H1 (cell line): ENCODE results near the gene PYGB. TPM values are rescaled to one million over a fixed set of nuclear protein-coding genes. Genes with fewer than 3 reads are reported as not detected.

ENCODE experiments used
- CTCF ChIA-PET: fragments of 300-600 bp; sonication (Branson Sonifier 250); formaldehyde crosslinking; loops from one replicate; lab custom pipeline; 2021; ENCODE audit not compliant: partially characterized antibody; lab: Charles Lee
- POLR2A ChIA-PET: fragments of 300-600 bp; sonication (Branson Sonifier 250); formaldehyde crosslinking; loops from one replicate; lab custom pipeline; 2021; ENCODE audit warnings: inconsistent platforms; ENCODE audit not compliant: partially characterized antibody; lab: Charles Lee
- DNase-seq, 2 experiments: peaks; one replicate each; pipeline versions ENCODE4 v3.0.0 to v3.0.0-alpha.2; 2010 to 2022; ENCODE audit warnings: low spot score in 2 of 2, low read depth in 1 of 2, mixed read lengths in 1 of 2
- FAIRE-seq: peaks from 2 replicates; lab custom pipeline; 2011; peaks lifted over from hg19 to GRCh38; lab: Jason Lieb, UNC
- H2AFZ ChIP-seq: 2 replicates; pipeline ENCODE4 v1.8.1; 2012; ENCODE audit warnings: low read length, inconsistent platforms
- H2AK5ac ChIP-seq: 2 replicates; pipeline ENCODE4 v1.6.1; 2013; ENCODE audit warnings: low read depth, low read length
- H2BK120ac ChIP-seq: replicated peaks from 2 replicates; pipeline ENCODE3; 2013; ENCODE audit warnings: low read depth, low read length, inconsistent platforms
- H2BK12ac ChIP-seq: 2 replicates; pipeline ENCODE4 v1.6.1; 2013; ENCODE audit warnings: low read depth, low read length
- H2BK15ac ChIP-seq: 2 replicates; pipeline ENCODE4 v1.6.1; 2013; ENCODE audit warnings: low read length
- H2BK20ac ChIP-seq: 2 replicates; pipeline ENCODE4 v1.6.1; 2013; ENCODE audit warnings: low read length
- H2BK5ac ChIP-seq: 2 replicates; pipeline ENCODE4 v1.6.1; 2013; ENCODE audit warnings: low read depth, low read length
- H3K14ac ChIP-seq: 2 replicates; pipeline ENCODE4 v1.6.1; 2013; ENCODE audit warnings: inconsistent platforms; ENCODE audit not compliant: insufficient read length
- H3K18ac ChIP-seq: 2 replicates; pipeline ENCODE4 v1.6.1; 2013; ENCODE audit warnings: low read length; ENCODE audit errors: extremely low read depth
- H3K23ac ChIP-seq: 2 replicates; pipeline ENCODE4 v1.6.1; 2013; ENCODE audit warnings: inconsistent platforms; ENCODE audit not compliant: insufficient read length
- H3K23me2 ChIP-seq: 2 replicates; pipeline ENCODE4 v1.6.1; 2013; ENCODE audit warnings: low read depth, low read length
- H3K27ac ChIP-seq: 2 replicates; pipeline ENCODE4 v1.6.1; 2011; ENCODE audit warnings: low read depth, low read length, inconsistent platforms
- H3K27me3 ChIP-seq, 4 experiments: replicated peaks in 1 of 4; 1 replicate in 1 of 4; 2 replicates in 3 of 4; pipeline versions ENCODE4 v1.6.1 to v1.8.1; 2011 to 2013; ENCODE audit warnings: low read length in 3 of 4, mild to moderate bottlenecking in 3 of 4, inconsistent platforms in 2 of 4, mixed read lengths in 2 of 4, moderate library complexity in 1 of 4; ENCODE audit not compliant: control insufficient read depth in 3 of 4, insufficient read depth in 3 of 4; ENCODE audit errors: extremely low read depth in 1 of 4
- H3K36me3 ChIP-seq, 4 experiments: 2 replicates each; pipeline versions ENCODE4 v1.6.1 to v1.8.1; 2011 to 2013; ENCODE audit warnings: mild to moderate bottlenecking in 4 of 4, low read length in 3 of 4, moderate library complexity in 2 of 4, control low read depth in 1 of 4, inconsistent platforms in 1 of 4; ENCODE audit not compliant: insufficient read depth in 4 of 4, control insufficient read depth in 2 of 4
- H3K4ac ChIP-seq: replicated peaks from 2 replicates; pipeline ENCODE3; 2013; ENCODE audit warnings: low read length, low read depth, mixed read lengths, inconsistent platforms; ENCODE audit not compliant: insufficient read length
- H3K4me1 ChIP-seq, 4 experiments: replicated peaks in 1 of 4; 1 replicate in 1 of 4; 2 replicates in 3 of 4; pipeline versions ENCODE4 v1.6.1 to v1.8.1; 2011 to 2013; ENCODE audit warnings: low read length in 3 of 4, inconsistent platforms in 2 of 4, mixed read lengths in 1 of 4; ENCODE audit not compliant: insufficient read depth in 4 of 4, control insufficient read depth in 3 of 4
- H3K4me2 ChIP-seq, 2 experiments: 2 replicates each; pipeline versions ENCODE4 v1.6.1 to v1.8.1; 2011 to 2013; ENCODE audit warnings: low read depth in 2 of 2, low read length in 2 of 2, control low read depth in 1 of 2, inconsistent platforms in 1 of 2, mild to moderate bottlenecking in 1 of 2; ENCODE audit not compliant: insufficient read depth in 1 of 2
- H3K4me3 ChIP-seq, 4 experiments: fragments of 200-600, 300-600 bp in 1 of 4; sonication (generic), shearing (Covaris generic), sonication (Bioruptor Twin) in 1 of 4; 2 replicates each; pipeline versions ENCODE4 v1.5.1 to v1.8.1; 2011 to 2016; ENCODE audit warnings: low read length in 4 of 4, low read depth in 3 of 4, control low read depth in 2 of 4, inconsistent platforms in 2 of 4, mild to moderate bottlenecking in 2 of 4, mixed read lengths in 1 of 4, moderate library complexity in 1 of 4; ENCODE audit not compliant: insufficient read depth in 2 of 4; ENCODE audit errors: extremely low read depth in 1 of 4
- H3K56ac ChIP-seq: replicated peaks from 2 replicates; pipeline ENCODE3; 2013; ENCODE audit warnings: low read depth, mild to moderate bottlenecking, mixed read lengths, low read length, inconsistent platforms; ENCODE audit not compliant: insufficient read length
- H3K79me1 ChIP-seq: 2 replicates; pipeline ENCODE4 v1.6.1; 2013; ENCODE audit warnings: low read depth, low read length, control low read depth
- H3K79me2 ChIP-seq, 2 experiments: 2 replicates each; pipeline versions ENCODE4 v1.6.1 to v1.8.1; 2012 to 2013; ENCODE audit warnings: low read length in 2 of 2, mild to moderate bottlenecking in 2 of 2, inconsistent platforms in 1 of 2; ENCODE audit not compliant: insufficient read depth in 2 of 2, control insufficient read depth in 1 of 2
- H3K9ac ChIP-seq, 4 experiments: replicated peaks in 1 of 4; 1 replicate in 1 of 4; 2 replicates in 3 of 4; pipeline versions ENCODE4 v1.6.1 to v1.8.1; 2011 to 2013; ENCODE audit warnings: low read depth in 3 of 4, low read length in 3 of 4, control low read depth in 2 of 4, mild to moderate bottlenecking in 2 of 4, moderate library complexity in 2 of 4, inconsistent platforms in 1 of 4; ENCODE audit errors: extremely low read depth in 1 of 4
- H3K9me3 ChIP-seq, 2 experiments: 2 replicates each; pipeline versions ENCODE4 v1.6.1 to v1.8.1; 2012 to 2013; ENCODE audit warnings: mild to moderate bottlenecking in 2 of 2, moderate library complexity in 2 of 2, control low read depth in 1 of 2, inconsistent platforms in 1 of 2, low read depth in 1 of 2, low read length in 1 of 2, mixed read lengths in 1 of 2; ENCODE audit not compliant: insufficient read depth in 2 of 2
- H4K20me1 ChIP-seq, 2 experiments: replicated peaks in 1 of 2; 2 replicates each; pipeline versions ENCODE3 to v1.8.1; 2011 to 2013; ENCODE audit warnings: inconsistent platforms in 2 of 2, low read length in 2 of 2, mild to moderate bottlenecking in 1 of 2; ENCODE audit not compliant: insufficient read depth in 2 of 2, control insufficient read depth in 1 of 2
- H4K5ac ChIP-seq: 2 replicates; pipeline ENCODE4 v1.6.1; 2013; ENCODE audit warnings: low read length, low read depth, mixed read lengths, inconsistent platforms; ENCODE audit not compliant: insufficient read length
- H4K8ac ChIP-seq: 2 replicates; pipeline ENCODE4 v1.8.0; 2013; ENCODE audit warnings: mild to moderate bottlenecking, moderate library complexity, low read length, inconsistent platforms; ENCODE audit not compliant: insufficient read depth; ENCODE audit errors: extremely low read depth
- H4K91ac ChIP-seq: replicated peaks from 2 replicates; pipeline ENCODE3; 2013; ENCODE audit warnings: low read length, mixed read lengths, inconsistent platforms; ENCODE audit not compliant: insufficient read length
- ATF3 ChIP-seq: IDR thresholded peaks from 2 replicates; pipeline ENCODE4 v1.6.1; 2011; ENCODE audit warnings: low read depth, mild to moderate bottlenecking, low read length; ENCODE audit not compliant: insufficient read depth
- BACH1 ChIP-seq: IDR thresholded peaks from 2 replicates; pipeline ENCODE4 v1.6.1; 2012; ENCODE audit warnings: low read length, improper control_type of control experiment
- JUN ChIP-seq: IDR thresholded peaks from 2 replicates; pipeline ENCODE4 v1.6.1; 2011; ENCODE audit warnings: low read depth, mild to moderate bottlenecking, improper control_type of control experiment, low read length
- RFX5 ChIP-seq: IDR thresholded peaks from 2 replicates; pipeline ENCODE4 v1.6.1; 2011; ENCODE audit warnings: low read depth, low read length, improper control_type of control experiment, borderline replicate concordance
- SIRT6 ChIP-seq: IDR thresholded peaks from one replicate; pipeline ENCODE4 v1.7.1; 2012; ENCODE audit warnings: low read length, inconsistent platforms
- SP1 ChIP-seq: IDR thresholded peaks from 2 replicates; pipeline ENCODE4 v1.6.1; 2011; ENCODE audit warnings: low read depth, low read length
- WGBS, 2 experiments: shearing (Covaris generic) in 1 of 2; methylation state at CpG; one replicate each; pipeline versions ENCODE4 v1.1.6 to v1.1.7; 2013 to 2015; ENCODE audit warnings: low lambda C conversion rate in 2 of 2, mixed read lengths in 2 of 2, inconsistent platforms in 1 of 2, low coverage in 1 of 2, missing lambda C conversion rate in 1 of 2; ENCODE audit not compliant: insufficient replicate concordance in 2 of 2, insufficient coverage in 1 of 2, insufficient read length in 1 of 2; ENCODE audit errors: extremely low coverage in 1 of 2, missing lambda C conversion rate in 1 of 2; 5-methylcytosine and 5-hydroxymethylcytosine counted together
- polyA plus RNA-seq, 7 experiments: library from polyadenylated mRNA; depleted of rRNA in 3 of 7; stranded (reverse) in 5 of 7; unstranded in 2 of 7; fragments of >200 nt in 5 of 7; fragments of 200-250 nt in 2 of 7; gene quantifications; 1 replicate in 5 of 7; 2 replicates in 1 of 7; 4 replicates in 1 of 7; pipeline versions ENCODE4 v1.2.1 to v1.2.3, GENCODE V29; 2011 to 2013; ENCODE audit warnings: missing spikeins in 2 of 7, mixed read lengths in 2 of 7
- total RNA-seq: library from RNA; stranded (reverse); fragmentation: NEBNext Ultra II Directional; extraction: Animal tissue kit (Norgen Biotek cat#: 25700); gene quantifications from 2 replicates; pipeline ENCODE4 v1.2.1, GENCODE V29; 2021
- TF ChIP-seq, protein P1 (sequence below): IDR thresholded peaks from 2 replicates; pipeline ENCODE4 v1.6.1; 2012; ENCODE audit warnings: inconsistent platforms

The PYGB gene
- total and polyA plus RNA-seq, 2 of the 8 experiments (the other 6 are each of a cell fraction or from before 2014, with no cell fraction given): 26.6 to 56.0 TPM

GRCh38 chr20:25297141-25297905 lies 49.4 kb downstream of the PYGB start:
- Histone ChIP-seq H2BK20ac (no peak overlapping the region), H3K14ac (no peak overlapping the region), H3K27me3 (no peaks in the 10 kb centered on the region; a peak in 1 of 7 replicates), H3K79me2 (no peaks in the 10 kb centered on the region), H2BK5ac (no peak overlapping the region), H2BK15ac (no peak overlapping the region), H3K4me1 (peaks cover 0 to 7% (median 2%) of the 10 kb centered on the region in 4 experiments; a peak in 3 of 7 replicates), H3K4ac (no peak overlapping the region), H4K91ac (no peak overlapping the region), H4K20me1 (peaks cover 0 to 5% of the 10 kb centered on the region in 2 experiments), H3K79me1 (peaks cover 7% of the 10 kb centered on the region; the same call in 1 of the 2 replicates), H4K8ac (no peak overlapping the region; the same call in 1 of the 2 replicates), H3K23me2 (no peaks in the 10 kb centered on the region), H2AFZ (no peak overlapping the region), H3K23ac (no peak overlapping the region), H3K56ac (no peak overlapping the region), H2AK5ac (no peak overlapping the region), H3K4me2 (no peak overlapping the region), H3K36me3 (peaks cover 0 to 5% (median 0%) of the 10 kb centered on the region in 4 experiments; a peak in 2 of 8 replicates), H3K9ac (no peak overlapping the region; a peak in 1 of 7 replicates), H3K9me3 (no peaks in the 10 kb centered on the region), H3K18ac (no peak overlapping the region), H2BK120ac (no peak overlapping the region), H2BK12ac (no peak overlapping the region), H3K27ac (no peak overlapping the region), H3K4me3 (no peak overlapping the region), H4K5ac (no peak overlapping the region)
- no peak for TF ChIP-seq SP1
- no peak for TF ChIP-seq BACH1
- no peak for TF ChIP-seq JUN
- no peak for TF ChIP-seq SIRT6
- TF ChIP-seq, protein P1, sequence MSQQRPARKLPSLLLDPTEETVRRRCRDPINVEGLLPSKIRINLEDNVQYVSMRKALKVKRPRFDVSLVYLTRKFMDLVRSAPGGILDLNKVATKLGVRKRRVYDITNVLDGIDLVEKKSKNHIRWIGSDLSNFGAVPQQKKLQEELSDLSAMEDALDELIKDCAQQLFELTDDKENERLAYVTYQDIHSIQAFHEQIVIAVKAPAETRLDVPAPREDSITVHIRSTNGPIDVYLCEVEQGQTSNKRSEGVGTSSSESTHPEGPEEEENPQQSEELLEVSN: no peak
- no peak for TF ChIP-seq RFX5
- no peak for TF ChIP-seq ATF3
- WGBS, 2 experiments: 97% methylated on average over 7 of the region's 10 CpGs; no CpG with 5 or more reads in 1 of the 2 experiments
- DNase-seq (no peak), FAIRE-seq (no peak)
- CTCF ChIA-PET: interaction anchor here (1.6 to 4.7 kb wide), 4 partner anchors 10 to 111 kb away, joined by 5 to 37 read pairs (median 10); partner anchors contain the start of gene GINS1
- POLR2A ChIA-PET: interaction anchor here (1.5 to 4.1 kb wide), 3 partner anchors 12 to 111 kb away, joined by 4 to 22 read pairs (median 8); partner anchors contain the start of gene GINS1
